ENCODE measurements around the gene CRYBA1.

The CRYBA1 gene

DNA sequence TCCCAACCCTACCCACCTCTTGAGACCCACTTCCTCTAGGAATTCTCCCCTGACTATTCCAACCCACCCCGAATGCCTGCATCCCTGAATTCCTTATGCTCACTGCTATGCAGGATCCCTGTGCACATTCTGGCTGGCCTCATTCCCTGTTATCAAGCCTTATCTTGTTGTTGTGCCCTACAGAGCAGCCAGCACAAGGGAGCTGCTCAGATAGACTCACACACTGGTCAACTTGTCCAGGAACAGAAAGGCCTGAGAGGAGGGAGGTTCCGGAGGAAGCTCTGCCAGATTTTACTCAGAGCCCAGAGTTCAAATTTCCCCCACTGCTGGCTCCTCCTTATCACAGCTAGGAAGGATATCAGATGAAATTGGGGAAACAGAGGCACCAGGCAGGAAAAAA, 41.6 kb upstream of the CRYBA1 start:
- Histone ChIP-seq H3K27me3 (replicated peaks; ENCODE audit: insufficient read depth, low read length) (no peaks in the 10 kb centered on the region), H2AFZ (ENCODE audit: low read length) (no peak overlapping the region), H3F3A (ENCODE audit: insufficient read depth, low read length) (no peaks in the 10 kb centered on the region), H3K36me3 (replicated peaks; ENCODE audit: insufficient read depth, low read length) (no peaks in the 10 kb centered on the region), H3K4me2 (ENCODE audit: low read depth, low read length) (no peak overlapping the region), H3K4me1 (ENCODE audit: low read length) (no peaks in the 10 kb centered on the region), H3K9ac (ENCODE audit: low read length) (no peak overlapping the region), H3K27ac (ENCODE audit: low read length) (no peak overlapping the region), H4K20me1 (ENCODE audit: insufficient read depth, low read length) (no peaks in the 10 kb centered on the region), H3K79me2 (ENCODE audit: low read length) (no peaks in the 10 kb centered on the region), H3K4me3 (ENCODE audit: low read length) (no peak overlapping the region), H3K9me3 (replicated peaks; ENCODE audit: insufficient read depth, low read length) (no peaks in the 10 kb centered on the region), H3K9me2 (replicated peaks; ENCODE audit: insufficient read depth, low read length) (no peaks in the 10 kb centered on the region)
- TF ChIP-seq EZH2phosphoT487 (IDR thresholded peaks at IDR 0.05; ENCODE audit: low read length): no peak
- no peak for TF ChIP-seq EZH2 (optimal IDR thresholded peaks at IDR 0.05; ENCODE audit: low read depth, low read length)
- no peak for TF ChIP-seq CTCF (IDR thresholded peaks at IDR 0.05; ENCODE audit: low read length)
- DNase-seq: no peak

- Histone ChIP-seq H3K9me3 (replicated peaks; ENCODE audit: insufficient read depth, low read length) (no peaks in the 10 kb centered on the region), H3K9ac (ENCODE audit: low read length) (no peak overlapping the region), H4K20me1 (ENCODE audit: insufficient read depth, low read length) (no peaks in the 10 kb centered on the region), H3K27me3 (replicated peaks; ENCODE audit: insufficient read depth, low read length) (no peaks in the 10 kb centered on the region), H3K9me2 (replicated peaks; ENCODE audit: insufficient read depth, low read length) (no peaks in the 10 kb centered on the region), H3K79me2 (ENCODE audit: low read length) (no peaks in the 10 kb centered on the region), H3K36me3 (replicated peaks; ENCODE audit: insufficient read depth, low read length) (no peaks in the 10 kb centered on the region), H2AFZ (ENCODE audit: low read length) (no peak overlapping the region), H3K4me1 (ENCODE audit: low read length) (no peaks in the 10 kb centered on the region), H3K4me3 (ENCODE audit: low read length) (no peak overlapping the region), H3K4me2 (ENCODE audit: low read depth, low read length) (no peak overlapping the region), H3K27ac (ENCODE audit: low read length) (no peak overlapping the region), H3F3A (ENCODE audit: insufficient read depth, low read length) (no peaks in the 10 kb centered on the region)
- DNase-seq: no peak
- no peak for TF ChIP-seq EZH2 (optimal IDR thresholded peaks at IDR 0.05; ENCODE audit: low read depth, low read length)
Observed at GRCh38 chr17:29207975-29208374, 38.7 kb upstream of the CRYBA1 start.

GRCh38 chr17:29209073-29209472, 37.6 kb upstream of the CRYBA1 start:
- H2AFZ ChIP-seq (ENCODE audit: low read length): no peak overlapping the region
- no peaks in the 10 kb centered on the region for H3F3A ChIP-seq (ENCODE audit: insufficient read depth, low read length)
- no peaks in the 10 kb centered on the region for H3K79me2 ChIP-seq (ENCODE audit: low read length)
- H3K36me3 ChIP-seq (replicated peaks; ENCODE audit: insufficient read depth, low read length): no peaks in the 10 kb centered on the region
- no peak overlapping the region for H3K27ac ChIP-seq (ENCODE audit: low read length)
- no peaks in the 10 kb centered on the region for H3K9me2 ChIP-seq (replicated peaks; ENCODE audit: insufficient read depth, low read length)
- no peak for DNase-seq
- H3K4me2 ChIP-seq (ENCODE audit: low read depth, low read length): no peak overlapping the region
- TF ChIP-seq CTCF (IDR thresholded peaks at IDR 0.05; ENCODE audit: low read length) (no peak), EZH2phosphoT487 (IDR thresholded peaks at IDR 0.05; ENCODE audit: low read length) (no peak), EZH2 (optimal IDR thresholded peaks at IDR 0.05; ENCODE audit: low read depth, low read length) (no peak)
- no peak overlapping the region for H3K4me3 ChIP-seq (ENCODE audit: low read length)
- H3K9ac ChIP-seq (ENCODE audit: low read length): no peak overlapping the region
- no peaks in the 10 kb centered on the region for H3K4me1 ChIP-seq (ENCODE audit: low read length)
- H4K20me1 ChIP-seq (ENCODE audit: insufficient read depth, low read length): no peaks in the 10 kb centered on the region
- no peaks in the 10 kb centered on the region for H3K9me3 ChIP-seq (replicated peaks; ENCODE audit: insufficient read depth, low read length)
- H3K27me3 ChIP-seq (replicated peaks; ENCODE audit: insufficient read depth, low read length): no peaks in the 10 kb centered on the region

DNA sequence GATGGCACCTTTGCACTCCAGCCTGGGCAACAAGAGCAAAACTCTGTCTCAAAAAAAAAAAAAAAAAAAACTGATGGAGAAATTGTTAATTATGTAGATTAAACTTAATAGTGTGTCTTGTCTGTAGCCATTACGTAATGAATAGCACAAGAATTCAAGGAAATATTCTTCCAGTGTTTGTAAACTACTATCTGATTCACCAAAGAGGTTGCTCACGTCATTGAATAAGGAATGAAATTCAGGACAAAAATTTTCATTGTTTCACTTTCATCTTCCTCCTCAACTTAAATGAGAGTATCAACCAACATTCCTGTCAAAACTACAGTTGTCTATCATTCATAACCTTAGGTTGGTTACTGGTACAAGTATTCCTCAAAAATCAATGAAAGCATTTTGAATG, 35.8 kb upstream of the CRYBA1 start:
- H3K4me3 ChIP-seq (ENCODE audit: low read length): no peak overlapping the region
- H3K9me3 ChIP-seq (replicated peaks; ENCODE audit: insufficient read depth, low read length): no peaks in the 10 kb centered on the region
- TF ChIP-seq EZH2 (optimal IDR thresholded peaks at IDR 0.05; ENCODE audit: low read depth, low read length): no peak
- TF ChIP-seq CTCF (IDR thresholded peaks at IDR 0.05; ENCODE audit: low read length): no peak
- no peak for TF ChIP-seq EZH2phosphoT487 (IDR thresholded peaks at IDR 0.05; ENCODE audit: low read length)
- DNase-seq: no peak
- no peaks in the 10 kb centered on the region for H3K27me3 ChIP-seq (replicated peaks; ENCODE audit: insufficient read depth, low read length)
- no peaks in the 10 kb centered on the region for H3K4me1 ChIP-seq (ENCODE audit: low read length)
- H3K36me3 ChIP-seq (replicated peaks; ENCODE audit: insufficient read depth, low read length): no peaks in the 10 kb centered on the region
- H3F3A ChIP-seq (ENCODE audit: insufficient read depth, low read length): no peaks in the 10 kb centered on the region
- no peak overlapping the region for H2AFZ ChIP-seq (ENCODE audit: low read length)
- no peaks in the 10 kb centered on the region for H3K9me2 ChIP-seq (replicated peaks; ENCODE audit: insufficient read depth, low read length)
- no peak overlapping the region for H3K4me2 ChIP-seq (ENCODE audit: low read depth, low read length)
- no peak overlapping the region for H3K27ac ChIP-seq (ENCODE audit: low read length)
- H3K79me2 ChIP-seq (ENCODE audit: low read length): no peaks in the 10 kb centered on the region
- H4K20me1 ChIP-seq (ENCODE audit: insufficient read depth, low read length): no peaks in the 10 kb centered on the region
- no peak overlapping the region for H3K9ac ChIP-seq (ENCODE audit: low read length)
